Activated B cell treated with CpG ODN at 0.5 μM for 24 hours (primary cell): Measurements from ENCODE around the gene CACNA2D3. TPM values are rescaled to one million over a fixed set of nuclear protein-coding genes. Genes with fewer than 3 reads are reported as not detected.

Source experiments
- ATAC-seq: fragments of 200-7000 bp; cut with Tn5 transposase; one replicate; pipeline ENCODE4 v1.10.0; 2021; ENCODE audit warnings: low read depth, mild to moderate bottlenecking, moderate library complexity
- CTCF ChIA-PET: fragments of 350-600 bp; sonication (Branson Sonifier 250); formaldehyde crosslinking; loops from one replicate; lab custom pipeline; 2021; ENCODE audit warnings: antibody characterized with exemption; lab: Charles Lee
- POLR2A ChIA-PET: fragments of 350-600 bp; sonication (Branson Sonifier 250); formaldehyde crosslinking; loops from one replicate; lab custom pipeline; 2021; ENCODE audit warnings: antibody characterized with exemption; lab: Charles Lee
- DNase-seq: peaks from one replicate; pipeline ENCODE4 v3.0.0; 2022
- H3K27ac Mint-ChIP-seq: one replicate; pipeline ENCODE4 v1.8.0; 2020; ENCODE audit warnings: mixed read lengths
- H3K27me3 Mint-ChIP-seq: one replicate; pipeline ENCODE4 v1.8.0; 2021; ENCODE audit warnings: mixed read lengths
- H3K36me3 Mint-ChIP-seq: one replicate; pipeline ENCODE4 v1.8.0; 2021; ENCODE audit warnings: low read depth, mixed read lengths
- H3K4me1 Mint-ChIP-seq: one replicate; pipeline ENCODE4 v1.8.0; 2021; ENCODE audit warnings: mixed read lengths
- H3K4me3 Mint-ChIP-seq: one replicate; pipeline ENCODE4 v1.8.0; 2020; ENCODE audit warnings: mild to moderate bottlenecking, mixed read lengths
- H3K9me3 Mint-ChIP-seq: one replicate; pipeline ENCODE4 v1.8.0; 2020; ENCODE audit warnings: mixed read lengths
- CTCF ChIP-seq: fragments of 200-600 bp; IDR thresholded peaks from one replicate; pipeline ENCODE4 v1.8.0; 2022; ENCODE audit warnings: antibody characterized with exemption, mild to moderate bottlenecking
- intact Hi-C: fragments of 100-400 bp; cut with micrococcal nuclease; formaldehyde crosslinking; loops from one replicate; pipeline ENCODE4 v1.15.1; 2024
- total RNA-seq: library from RNA; stranded (reverse); gene quantifications from 2 replicates; pipeline ENCODE4 v1.2.3, GENCODE V29; 2022

CACNA2D3 gene
- total RNA-seq, 1 donor from 2014 or later = not detected

DNA sequence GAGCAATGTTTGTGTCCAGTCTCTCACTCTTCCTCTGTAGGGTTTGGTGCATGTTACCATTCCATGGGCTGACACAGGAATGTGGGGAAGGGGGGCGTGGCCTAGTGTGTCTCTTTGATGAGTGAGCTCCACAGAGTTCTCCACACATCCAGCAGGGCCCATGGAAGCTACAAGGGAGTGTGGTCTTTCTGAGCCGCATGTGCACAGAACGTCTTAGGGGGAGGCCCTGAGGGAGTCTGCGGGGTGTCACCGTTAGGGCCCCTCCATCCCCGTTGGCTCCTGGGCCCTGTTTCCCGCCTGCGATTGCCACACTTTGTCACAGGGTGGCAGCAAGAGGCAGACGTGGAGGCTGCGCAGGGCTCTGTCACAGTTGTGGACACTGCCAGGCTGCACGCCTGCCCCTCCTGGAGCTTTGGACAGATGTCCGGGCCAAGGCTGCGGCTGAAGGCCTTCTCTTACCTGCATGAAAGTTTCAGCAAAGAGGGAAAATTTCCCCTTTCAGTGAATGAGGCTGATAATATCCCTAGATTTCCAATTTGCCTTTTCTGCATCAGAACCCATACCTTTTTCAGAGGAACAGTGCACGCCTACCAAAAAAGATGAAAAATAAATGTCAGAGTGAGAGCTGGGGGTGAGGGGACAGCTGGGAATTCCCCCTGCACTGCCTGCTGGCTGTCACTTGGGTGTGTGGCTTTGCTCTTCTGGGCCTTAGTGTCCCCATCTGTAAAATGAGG is 24.3 kb downstream of the CACNA2D3 start:
- no peaks in the 10 kb centered on the region for H3K36me3 Mint-ChIP-seq
- no peak overlapping the region for H3K4me3 Mint-ChIP-seq
- peaks cover 18% of the 10 kb centered on the region for H3K27me3 Mint-ChIP-seq
- intact Hi-C loops = no loop called here
- no peak for TF ChIP-seq CTCF
- H3K27ac Mint-ChIP-seq = no peak overlapping the region
- POLR2A ChIA-PET = no interaction called here
- DNase-seq (no peak), ATAC-seq (no peak)
- H3K4me1 Mint-ChIP-seq = no peaks in the 10 kb centered on the region
- no peaks in the 10 kb centered on the region for H3K9me3 Mint-ChIP-seq
- CTCF ChIA-PET = no interaction called here

DNA sequence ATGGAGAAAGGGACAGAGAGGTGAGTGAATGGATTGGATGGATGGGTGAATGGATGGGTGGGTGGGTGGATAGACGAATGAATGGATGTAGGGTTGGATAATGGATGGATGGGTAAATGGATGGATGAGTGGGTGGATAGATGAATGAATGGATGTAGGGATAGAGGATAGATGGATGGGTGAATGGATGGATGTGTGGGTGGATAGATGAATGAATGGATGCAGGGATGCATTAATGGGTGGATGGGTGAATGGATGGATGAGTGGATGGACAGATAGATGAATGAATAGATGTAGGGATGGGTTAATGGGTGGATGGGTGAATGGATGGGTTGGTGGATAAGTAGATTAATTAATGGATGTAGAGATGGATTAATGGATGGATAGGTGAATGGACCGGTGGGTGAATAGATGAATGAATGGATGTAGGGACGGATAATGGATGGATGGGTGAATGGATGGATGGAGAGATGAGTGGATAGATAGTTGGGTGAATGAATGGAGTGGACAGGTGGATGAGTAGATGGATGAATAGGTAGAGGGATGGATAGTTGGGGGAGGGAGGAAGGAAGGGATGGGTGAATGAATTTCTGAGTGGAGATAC is 28.6 kb downstream of the CACNA2D3 start:
- no peak overlapping the region for H3K4me3 Mint-ChIP-seq
- no peak overlapping the region for H3K27ac Mint-ChIP-seq
- ATAC-seq (no peak), DNase-seq (no peak)
- intact Hi-C loops = no loop called here
- no peaks in the 10 kb centered on the region for H3K36me3 Mint-ChIP-seq
- peaks cover 7% of the 10 kb centered on the region for H3K27me3 Mint-ChIP-seq
- ChIA-PET POLR2A (no interaction called here), CTCF (no interaction called here)
- no peaks in the 10 kb centered on the region for H3K9me3 Mint-ChIP-seq
- no peaks in the 10 kb centered on the region for H3K4me1 Mint-ChIP-seq
- no peak for TF ChIP-seq CTCF

DNA sequence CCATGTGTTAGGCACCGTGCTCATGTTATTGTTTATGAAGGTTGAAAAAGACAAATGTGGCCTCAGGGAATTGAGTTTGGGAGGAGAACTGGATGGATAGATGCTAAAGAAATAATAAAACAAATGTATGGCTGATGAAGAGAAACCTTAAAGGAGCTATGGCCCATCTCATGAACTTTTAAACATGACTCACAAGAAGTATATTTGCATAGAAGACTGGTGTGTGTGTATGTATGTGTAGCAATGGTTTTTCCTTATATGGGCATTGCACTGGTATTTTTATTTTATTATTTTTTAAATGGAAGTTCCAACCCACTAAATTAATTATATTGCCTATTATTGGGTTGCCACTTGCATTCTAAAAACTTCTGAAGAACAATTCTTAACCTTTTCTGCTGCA is 31.1 kb downstream of the CACNA2D3 start:
- H3K27ac Mint-ChIP-seq = no peak overlapping the region
- ChIA-PET POLR2A (no interaction called here), CTCF (no interaction called here)
- no peaks in the 10 kb centered on the region for H3K4me1 Mint-ChIP-seq
- H3K27me3 Mint-ChIP-seq = no peaks in the 10 kb centered on the region
- DNase-seq (no peak), ATAC-seq (no peak)
- TF ChIP-seq CTCF = no peak
- intact Hi-C loops = no loop called here
- no peaks in the 10 kb centered on the region for H3K9me3 Mint-ChIP-seq
- no peak overlapping the region for H3K4me3 Mint-ChIP-seq
- no peaks in the 10 kb centered on the region for H3K36me3 Mint-ChIP-seq

- Mint-ChIP-seq H3K9me3 (no peaks in the 10 kb centered on the region), H3K27me3 (no peaks in the 10 kb centered on the region), H3K27ac (no peak overlapping the region), H3K4me3 (no peak overlapping the region), H3K4me1 (no peaks in the 10 kb centered on the region), H3K36me3 (no peaks in the 10 kb centered on the region)
- intact Hi-C loops = no loop called here
- ATAC-seq (no peak), DNase-seq (no peak)
- TF ChIP-seq CTCF = no peak
- ChIA-PET CTCF (no interaction called here), POLR2A (no interaction called here)
These were observed 35.5 kb downstream of the CACNA2D3 start for GRCh38 chr3:54157860-54158259.

GRCh38 chr3:54159917-54160316 is 37.6 kb downstream of the CACNA2D3 start:
- no peaks in the 10 kb centered on the region for H3K36me3 Mint-ChIP-seq
- no peak overlapping the region for H3K27ac Mint-ChIP-seq
- intact Hi-C loops = no loop called here
- no peaks in the 10 kb centered on the region for H3K9me3 Mint-ChIP-seq
- no peak overlapping the region for H3K4me3 Mint-ChIP-seq
- ChIA-PET CTCF (no interaction called here), POLR2A (no interaction called here)
- no peaks in the 10 kb centered on the region for H3K27me3 Mint-ChIP-seq
- TF ChIP-seq CTCF = no peak
- H3K4me1 Mint-ChIP-seq = no peaks in the 10 kb centered on the region
- ATAC-seq = no peak
- no peak for DNase-seq
